Endothelial cell of umbilical vein (primary cell): ENCODE data around the gene USP43.
"Not testable (repeated sequence)": the region's sequence is repeated elsewhere in the genome, so short reads cannot be mapped to it uniquely, and the experiment has no call there.

Experiments used
- EZH2 ChIP-seq: IDR thresholded peaks from 2 replicates; pipeline ENCODE4 v1.6.1; 2012; ENCODE audit warnings: borderline replicate concordance, low read depth, mild to moderate bottlenecking, moderate library complexity, low read length, inconsistent platforms; ENCODE audit not compliant: severe bottlenecking
- FOS ChIP-seq: IDR thresholded peaks from 2 replicates; pipeline ENCODE4 v1.6.1; 2011; ENCODE audit warnings: mild to moderate bottlenecking, low read length, moderate library complexity, borderline replicate concordance; ENCODE audit not compliant: insufficient read depth
- GATA2 ChIP-seq: IDR thresholded peaks from 2 replicates; pipeline ENCODE4 v1.7.0; 2011; ENCODE audit warnings: low read depth, mild to moderate bottlenecking, moderate library complexity, mixed read lengths, low read length; ENCODE audit not compliant: insufficient read length, insufficient read depth
- JUN ChIP-seq: IDR thresholded peaks from 2 replicates; pipeline ENCODE4 v1.6.1; 2011; ENCODE audit warnings: borderline replicate concordance, low read depth; ENCODE audit not compliant: insufficient read length, insufficient read depth
- MYC ChIP-seq: IDR thresholded peaks from one replicate; pipeline ENCODE4 v1.6.1; 2011; ENCODE audit warnings: mild to moderate bottlenecking, low read depth, low read length
- POLR2A ChIP-seq: IDR thresholded peaks from 2 replicates; pipeline ENCODE4 v1.6.1; 2012; ENCODE audit warnings: low read depth, mild to moderate bottlenecking, control low read depth, low read length
- POLR2AphosphoS5 ChIP-seq: IDR thresholded peaks from 2 replicates; pipeline ENCODE4 v1.6.1; 2012; ENCODE audit warnings: low read depth, mild to moderate bottlenecking, control low read depth, low read length, moderate library complexity; ENCODE audit not compliant: insufficient read depth
- TF ChIP-seq, protein P1 (sequence below), 2 donors: IDR thresholded peaks; 1 replicate in 1 of 2; 2 replicates in 1 of 2; pipeline ENCODE4 v1.5.1; 2011; ENCODE audit warnings: low read length in 2 of 2, mild to moderate bottlenecking in 2 of 2, moderate library complexity in 2 of 2, control low read depth in 1 of 2, inconsistent platforms in 1 of 2, low read depth in 1 of 2; ENCODE audit not compliant: insufficient read depth in 1 of 2; ENCODE audit errors: extremely low read depth in 1 of 2
- TF ChIP-seq, protein P2 (sequence below): IDR thresholded peaks from 2 replicates; pipeline ENCODE4 v1.6.1; 2011; ENCODE audit not compliant: insufficient read depth, insufficient read length

GRCh38 chr17:9604583-9604982, 40.7 kb upstream of the USP43 start:
- TF ChIP-seq, protein P1, sequence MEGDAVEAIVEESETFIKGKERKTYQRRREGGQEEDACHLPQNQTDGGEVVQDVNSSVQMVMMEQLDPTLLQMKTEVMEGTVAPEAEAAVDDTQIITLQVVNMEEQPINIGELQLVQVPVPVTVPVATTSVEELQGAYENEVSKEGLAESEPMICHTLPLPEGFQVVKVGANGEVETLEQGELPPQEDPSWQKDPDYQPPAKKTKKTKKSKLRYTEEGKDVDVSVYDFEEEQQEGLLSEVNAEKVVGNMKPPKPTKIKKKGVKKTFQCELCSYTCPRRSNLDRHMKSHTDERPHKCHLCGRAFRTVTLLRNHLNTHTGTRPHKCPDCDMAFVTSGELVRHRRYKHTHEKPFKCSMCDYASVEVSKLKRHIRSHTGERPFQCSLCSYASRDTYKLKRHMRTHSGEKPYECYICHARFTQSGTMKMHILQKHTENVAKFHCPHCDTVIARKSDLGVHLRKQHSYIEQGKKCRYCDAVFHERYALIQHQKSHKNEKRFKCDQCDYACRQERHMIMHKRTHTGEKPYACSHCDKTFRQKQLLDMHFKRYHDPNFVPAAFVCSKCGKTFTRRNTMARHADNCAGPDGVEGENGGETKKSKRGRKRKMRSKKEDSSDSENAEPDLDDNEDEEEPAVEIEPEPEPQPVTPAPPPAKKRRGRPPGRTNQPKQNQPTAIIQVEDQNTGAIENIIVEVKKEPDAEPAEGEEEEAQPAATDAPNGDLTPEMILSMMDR (IDR thresholded peaks at IDR 0.05; ENCODE audit: extremely low read depth in 1 of 2, insufficient read depth in 1 of 2, low read depth in 1 of 2, low read length in 2 of 2): not testable (repeated sequence)
- not testable (repeated sequence) for TF ChIP-seq POLR2A, EZH2, FOS, POLR2AphosphoS5, GATA2, MYC, JUN
- TF ChIP-seq, protein P2, sequence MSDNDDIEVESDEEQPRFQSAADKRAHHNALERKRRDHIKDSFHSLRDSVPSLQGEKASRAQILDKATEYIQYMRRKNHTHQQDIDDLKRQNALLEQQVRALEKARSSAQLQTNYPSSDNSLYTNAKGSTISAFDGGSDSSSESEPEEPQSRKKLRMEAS: not testable (repeated sequence)
